ENCODE data around the gene ARMC8.

Gene ARMC8

GRCh38 chr3:138184994-138185393 is 2.1 kb upstream of the ARMC8 start:
- TF ChIP-seq, protein P1, sequence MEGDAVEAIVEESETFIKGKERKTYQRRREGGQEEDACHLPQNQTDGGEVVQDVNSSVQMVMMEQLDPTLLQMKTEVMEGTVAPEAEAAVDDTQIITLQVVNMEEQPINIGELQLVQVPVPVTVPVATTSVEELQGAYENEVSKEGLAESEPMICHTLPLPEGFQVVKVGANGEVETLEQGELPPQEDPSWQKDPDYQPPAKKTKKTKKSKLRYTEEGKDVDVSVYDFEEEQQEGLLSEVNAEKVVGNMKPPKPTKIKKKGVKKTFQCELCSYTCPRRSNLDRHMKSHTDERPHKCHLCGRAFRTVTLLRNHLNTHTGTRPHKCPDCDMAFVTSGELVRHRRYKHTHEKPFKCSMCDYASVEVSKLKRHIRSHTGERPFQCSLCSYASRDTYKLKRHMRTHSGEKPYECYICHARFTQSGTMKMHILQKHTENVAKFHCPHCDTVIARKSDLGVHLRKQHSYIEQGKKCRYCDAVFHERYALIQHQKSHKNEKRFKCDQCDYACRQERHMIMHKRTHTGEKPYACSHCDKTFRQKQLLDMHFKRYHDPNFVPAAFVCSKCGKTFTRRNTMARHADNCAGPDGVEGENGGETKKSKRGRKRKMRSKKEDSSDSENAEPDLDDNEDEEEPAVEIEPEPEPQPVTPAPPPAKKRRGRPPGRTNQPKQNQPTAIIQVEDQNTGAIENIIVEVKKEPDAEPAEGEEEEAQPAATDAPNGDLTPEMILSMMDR (IDR thresholded peaks at IDR 0.05; ENCODE audit: low read depth, low read length, missing control alignments): no peak
- no peak for DNase-seq (ENCODE audit: low read depth)
- no peak overlapping the region for H3K4me3 ChIP-seq (ENCODE audit: low read depth, low read length)

DNA sequence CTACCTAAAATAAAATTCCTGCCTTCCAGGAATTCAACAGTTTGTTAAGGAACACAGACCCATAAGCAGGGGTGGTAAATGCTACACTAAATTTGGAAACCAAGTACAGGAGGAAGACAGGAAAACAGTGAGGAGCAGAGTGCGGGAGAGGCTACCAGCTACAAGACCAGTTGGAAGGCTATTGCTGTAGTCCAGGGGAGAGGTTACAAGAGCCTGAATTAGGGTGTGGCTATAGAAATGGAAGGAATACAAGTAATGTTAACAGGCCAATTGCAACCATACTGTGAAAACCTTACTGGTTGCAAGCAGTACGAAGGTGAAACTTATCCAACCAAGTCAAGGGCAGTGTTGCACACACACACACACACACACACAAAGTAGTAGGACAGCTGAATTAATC is 880 bp upstream of the ARMC8 start:
- TF ChIP-seq, protein P1 (IDR thresholded peaks at IDR 0.05; ENCODE audit: low read depth, low read length, missing control alignments): no peak
- no peak overlapping the region for H3K4me3 ChIP-seq (ENCODE audit: low read depth, low read length)
- no peak for DNase-seq (ENCODE audit: low read depth)

- TF ChIP-seq, protein P1 (IDR thresholded peaks at IDR 0.05; ENCODE audit: low read depth, low read length, missing control alignments): no peak
- DNase-seq (ENCODE audit: low read depth): peak; percentile 72
- peak overlapping the region; percentile 100 for H3K4me3 ChIP-seq (ENCODE audit: low read depth, low read length)
Measured at GRCh38 chr3:138186803-138187295, 252 bp upstream of the ARMC8 start.

DNA sequence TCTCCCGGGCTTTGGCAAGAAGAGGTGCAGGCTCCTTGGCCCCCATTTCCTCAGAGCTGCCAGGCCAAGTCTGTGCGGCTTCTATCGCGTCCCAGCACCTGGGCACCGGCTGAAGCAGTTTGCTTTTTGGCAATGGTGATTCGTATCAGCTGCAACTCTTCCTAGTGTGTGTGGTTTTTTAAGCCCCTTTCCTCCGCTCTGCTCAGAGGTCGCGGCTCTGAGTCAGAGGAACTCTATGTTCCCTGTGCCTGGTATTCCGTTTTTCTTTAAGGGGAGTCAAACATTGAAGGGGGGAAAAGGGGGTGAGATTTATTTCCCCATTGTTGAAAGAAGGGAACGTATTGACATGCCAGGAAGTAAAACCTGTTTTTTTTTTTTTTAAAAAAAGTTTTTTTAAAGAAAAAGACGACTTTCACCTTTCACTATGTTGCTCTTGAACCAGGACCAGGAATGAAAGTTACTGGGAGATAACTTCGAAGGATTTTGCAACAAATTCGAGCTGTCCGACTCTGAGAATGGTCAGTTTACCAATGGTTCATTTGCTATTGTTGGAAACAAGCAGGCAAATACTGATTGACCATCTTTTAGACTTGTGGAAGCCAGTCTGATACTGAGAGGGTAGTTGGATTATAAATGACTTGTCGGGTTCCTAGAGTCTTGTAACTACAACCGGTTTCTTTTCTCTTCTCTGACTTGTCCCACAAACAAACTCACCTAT is 1.1 kb downstream of the ARMC8 start:
- TF ChIP-seq, protein P1 (IDR thresholded peaks at IDR 0.05; ENCODE audit: low read depth, low read length, missing control alignments): no peak
- peak overlapping the region; percentile 100 for H3K4me3 ChIP-seq (ENCODE audit: low read depth, low read length)
- DNase-seq (ENCODE audit: low read depth): no peak

GRCh38 chr3:138195481-138195880 is 8.4 kb downstream of the ARMC8 start:
- no peak for DNase-seq (ENCODE audit: low read depth)
- TF ChIP-seq, protein P1 (IDR thresholded peaks at IDR 0.05; ENCODE audit: low read depth, low read length, missing control alignments): no peak
- no peak overlapping the region for H3K4me3 ChIP-seq (ENCODE audit: low read depth, low read length)

GRCh38 chr3:138196023-138196422 is 8.9 kb downstream of the ARMC8 start:
- H3K4me3 ChIP-seq (ENCODE audit: low read depth, low read length): no peak overlapping the region
- DNase-seq (ENCODE audit: low read depth): no peak
- TF ChIP-seq, protein P1 (IDR thresholded peaks at IDR 0.05; ENCODE audit: low read depth, low read length, missing control alignments): no peak

DNA sequence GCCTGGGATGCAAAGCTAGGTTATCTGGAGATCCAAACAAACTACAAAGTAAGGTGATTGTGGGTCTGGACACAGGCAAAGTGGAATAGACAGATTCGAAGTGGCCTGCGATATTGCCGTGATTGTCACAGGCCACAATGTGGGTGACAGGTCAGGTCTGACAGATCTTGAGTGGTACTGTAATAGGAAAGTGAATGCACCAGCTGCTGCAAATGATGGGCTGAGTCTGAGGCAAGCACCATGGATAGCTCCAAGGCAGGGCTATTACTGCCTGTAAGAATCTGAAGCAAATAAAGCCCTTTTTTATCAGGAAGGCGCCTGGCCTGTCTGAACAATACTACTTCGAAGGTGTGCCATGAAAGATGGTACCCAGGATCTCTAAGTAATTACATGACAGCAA is 10.0 kb downstream of the ARMC8 start:
- TF ChIP-seq, protein P1 (IDR thresholded peaks at IDR 0.05; ENCODE audit: low read depth, low read length, missing control alignments): no peak
- no peak for DNase-seq (ENCODE audit: low read depth)
- no peak overlapping the region for H3K4me3 ChIP-seq (ENCODE audit: low read depth, low read length)

Measured in GM12864 (cell line).